ENCODE data around the gene OPA3. TPM values are rescaled to one million over a fixed set of nuclear protein-coding genes. Genes with fewer than 3 reads are reported as not detected.

OPA3 gene
- total RNA-seq, 4 donors from 2014 or later, result 5.7 to 14.9 (median 11.6) TPM

GRCh38 chr19:45484273-45484945 is 100.2 kb downstream of the OPA3 start:
- Histone ChIP-seq H3K4me1 (peaks cover 0 to 14% (median 0%) of the 10 kb centered on the region in 3 donors), H3K9me3 (no peaks in the 10 kb centered on the region), H3K36me3 (peaks cover 0 to 11% of the 10 kb centered on the region in 2 donors), H3K4me3 (no peak overlapping the region), H3K27me3 (no peaks in the 10 kb centered on the region), H3K27ac (no peak overlapping the region)
- 60 to 73% methylated on average over 2 to 12 of the region's 13 CpGs for whole genome bisulfite sequencing, 2 donors (ENCODE audit: low coverage in 1 of 2)
- no peak for ATAC-seq
- TF ChIP-seq POLR2AphosphoS5 (IDR thresholded peaks at IDR 0.05) (no peak), POLR2A (IDR thresholded peaks at IDR 0.05) (no peak), EP300 (IDR thresholded peaks at IDR 0.05) (no peak)
- TF ChIP-seq, protein P1, sequence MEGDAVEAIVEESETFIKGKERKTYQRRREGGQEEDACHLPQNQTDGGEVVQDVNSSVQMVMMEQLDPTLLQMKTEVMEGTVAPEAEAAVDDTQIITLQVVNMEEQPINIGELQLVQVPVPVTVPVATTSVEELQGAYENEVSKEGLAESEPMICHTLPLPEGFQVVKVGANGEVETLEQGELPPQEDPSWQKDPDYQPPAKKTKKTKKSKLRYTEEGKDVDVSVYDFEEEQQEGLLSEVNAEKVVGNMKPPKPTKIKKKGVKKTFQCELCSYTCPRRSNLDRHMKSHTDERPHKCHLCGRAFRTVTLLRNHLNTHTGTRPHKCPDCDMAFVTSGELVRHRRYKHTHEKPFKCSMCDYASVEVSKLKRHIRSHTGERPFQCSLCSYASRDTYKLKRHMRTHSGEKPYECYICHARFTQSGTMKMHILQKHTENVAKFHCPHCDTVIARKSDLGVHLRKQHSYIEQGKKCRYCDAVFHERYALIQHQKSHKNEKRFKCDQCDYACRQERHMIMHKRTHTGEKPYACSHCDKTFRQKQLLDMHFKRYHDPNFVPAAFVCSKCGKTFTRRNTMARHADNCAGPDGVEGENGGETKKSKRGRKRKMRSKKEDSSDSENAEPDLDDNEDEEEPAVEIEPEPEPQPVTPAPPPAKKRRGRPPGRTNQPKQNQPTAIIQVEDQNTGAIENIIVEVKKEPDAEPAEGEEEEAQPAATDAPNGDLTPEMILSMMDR (IDR thresholded peaks at IDR 0.05), result no peak

- Histone ChIP-seq H3K27ac (no peak overlapping the region), H3K9me3 (no peaks in the 10 kb centered on the region), H3K4me3 (no peak overlapping the region), H3K4me1 (peaks cover 0 to 21% (median 0%) of the 10 kb centered on the region in 3 donors), H3K27me3 (no peaks in the 10 kb centered on the region), H3K36me3 (peaks cover 0 to 3% of the 10 kb centered on the region in 2 donors)
- 88 to 90% methylated on average over 4 to 5 of the region's 5 CpGs for WGBS, 2 donors (ENCODE audit: low coverage in 1 of 2)
- no peak for TF ChIP-seq EP300 (IDR thresholded peaks at IDR 0.05)
- TF ChIP-seq POLR2A (IDR thresholded peaks at IDR 0.05), result no peak
- TF ChIP-seq, protein P1 (IDR thresholded peaks at IDR 0.05), result no peak
- no peak for TF ChIP-seq POLR2AphosphoS5 (IDR thresholded peaks at IDR 0.05)
- no peak for ATAC-seq
These were observed 101.6 kb downstream of the OPA3 start for GRCh38 chr19:45483033-45483432.

- peak overlapping the region; percentile 59 to 73 for H3K4me3 ChIP-seq
- no peaks in the 10 kb centered on the region for H3K9me3 ChIP-seq
- TF ChIP-seq EP300 (IDR thresholded peaks at IDR 0.05) (no peak), POLR2AphosphoS5 (IDR thresholded peaks at IDR 0.05) (peak; percentile 15), POLR2A (IDR thresholded peaks at IDR 0.05) (peak in 1 of 2 donors; percentile 45)
- TF ChIP-seq, protein P1 (IDR thresholded peaks at IDR 0.05), result peak; percentile 98 to 99 (median 98)
- WGBS, 2 donors (ENCODE audit: low coverage in 1 of 2), result 0 to 2% methylated on average over 10 to 35 of the region's 39 CpGs
- H3K4me1 ChIP-seq, result peaks cover 0 to 17% (median 0%) of the 10 kb centered on the region in 3 donors
- H3K27me3 ChIP-seq, result no peaks in the 10 kb centered on the region
- ATAC-seq, result peak; percentile 82
- H3K36me3 ChIP-seq, result no peaks in the 10 kb centered on the region
- peak overlapping the region; percentile 88 to 98 (median 92) for H3K27ac ChIP-seq
These were observed 106.0 kb downstream of the OPA3 start for GRCh38 chr19:45478454-45479238.

- Histone ChIP-seq H3K27ac (peak overlapping the region; percentile 88 to 98 (median 92)), H3K4me1 (peaks cover 0 to 17% (median 0%) of the 10 kb centered on the region in 3 donors), H3K9me3 (no peaks in the 10 kb centered on the region), H3K36me3 (no peaks in the 10 kb centered on the region), H3K27me3 (no peaks in the 10 kb centered on the region), H3K4me3 (peak overlapping the region; percentile 59 to 73)
- no peak for ATAC-seq
- TF ChIP-seq EP300 (IDR thresholded peaks at IDR 0.05) (no peak), POLR2AphosphoS5 (IDR thresholded peaks at IDR 0.05) (no peak), POLR2A (IDR thresholded peaks at IDR 0.05) (no peak)
- TF ChIP-seq, protein P1 (IDR thresholded peaks at IDR 0.05), result no peak
- 7 to 11% methylated on average over 6 to 10 of the region's 12 CpGs for WGBS, 2 donors (ENCODE audit: low coverage in 1 of 2)
These were observed 106.7 kb downstream of the OPA3 start for GRCh38 chr19:45477713-45478453.

Other genes starting within 250 kb of the OPA3 start
- gene KLC3, start 244.1 kb downstream of the OPA3 start, total RNA-seq, result 1 to 10 TPM in 1 of 4 donors, not detected in 3; 1.3 TPM
- 10 to 100 TPM in 3 of 4 donors, 1 to 10 TPM in 1; 7.1 to 18.8 (median 12.5) TPM for gene ERCC2, start 214.2 kb downstream of the OPA3 start, total RNA-seq
- 10 to 100 TPM in 1 of 4 donors, 1 to 10 TPM in 3; 5.5 to 15.5 (median 9.3) TPM for gene PPP1R13L, start 179.7 kb downstream of the OPA3 start, total RNA-seq
- 10 to 100 TPM in 1 of 4 donors, 1 to 10 TPM in 3; 1.7 to 10.7 (median 5.8) TPM for gene POLR1G, start 178.2 kb downstream of the OPA3 start, total RNA-seq
- 10 to 100 TPM; 52.7 to 84.6 (median 68.4) TPM for gene ERCC1, start 160.9 kb downstream of the OPA3 start, total RNA-seq
- gene FOSB, start 116.8 kb downstream of the OPA3 start, total RNA-seq, result 10 to 100 TPM in 2 of 4 donors, 1 to 10 TPM in 2; 1.9 to 38.0 (median 15.6) TPM
- 10 to 100 TPM; 11.0 to 19.6 (median 15.3) TPM for gene RTN2, start 87.8 kb downstream of the OPA3 start, total RNA-seq
- gene PPM1N, start 86.4 kb downstream of the OPA3 start, total RNA-seq, result 1 to 10 TPM in 3 of 4 donors, under 1 TPM in 1; 0.96 to 3.2 (median 2.1) TPM
- gene VASP, start 77.3 kb downstream of the OPA3 start, total RNA-seq, result 100 to 1,000 TPM; 140 to 246 (median 167) TPM
- 1 to 10 TPM in 3 of 4 donors, under 1 TPM in 1; 0.62 to 4.4 (median 2.8) TPM for gene GPR4, start 17.4 kb upstream of the OPA3 start, total RNA-seq
- gene EML2, start 54.6 kb upstream of the OPA3 start, total RNA-seq, result 10 to 100 TPM; 18.3 to 29.2 (median 18.9) TPM
- gene GIPR, start 83.4 kb upstream of the OPA3 start, total RNA-seq, result under 1 TPM in 1 of 4 donors, not detected in 3; 0.54 TPM
- 100 to 1,000 TPM; 113 to 201 (median 152) TPM for gene SNRPD2, start 107.2 kb upstream of the OPA3 start, total RNA-seq
- gene QPCTL, start 107.9 kb upstream of the OPA3 start, total RNA-seq, result 1 to 10 TPM; 2.7 to 6.6 (median 4.2) TPM
- 10 to 100 TPM; 12.1 to 20.5 (median 14.9) TPM for gene FBXO46, start 146.1 kb upstream of the OPA3 start, total RNA-seq
- not detected for gene MEIOSIN, start 148.6 kb upstream of the OPA3 start, total RNA-seq
- 10 to 100 TPM; 13.2 to 33.1 (median 23.7) TPM for gene SIX5, start 184.4 kb upstream of the OPA3 start, total RNA-seq
- 100 to 1,000 TPM; 223 to 464 (median 330) TPM for gene DMPK, start 197.7 kb upstream of the OPA3 start, total RNA-seq
- gene DMWD, start 208.0 kb upstream of the OPA3 start, total RNA-seq, result 10 to 100 TPM; 41.5 to 75.5 (median 59.4) TPM
- gene RSPH6A, start 230.5 kb upstream of the OPA3 start, total RNA-seq, result under 1 TPM in 1 of 4 donors, not detected in 3; 0.23 TPM